NAMALWA (cell line): ENCODE results near the gene BTBD19.

Experiments
- DNase-seq: peaks from one replicate; pipeline ENCODE4 v3.0.0-alpha.2; 2015; ENCODE audit warnings: low spot score

The BTBD19 gene

GRCh38 chr1:44855742-44856141 is 47.4 kb downstream of the BTBD19 start:
- DNase-seq, result no peak

GRCh38 chr1:44857446-44857845 is 49.1 kb downstream of the BTBD19 start:
- no peak for DNase-seq

- no peak for DNase-seq
Observed at GRCh38 chr1:44860331-44860730, 52.0 kb downstream of the BTBD19 start.

- DNase-seq, result no peak
Observed at GRCh38 chr1:44860891-44861425, 52.6 kb downstream of the BTBD19 start.

- no peak for DNase-seq
Observed at GRCh38 chr1:44862829-44863401, 54.6 kb downstream of the BTBD19 start.
